ENCODE results near the gene TSPAN7. TPM values are rescaled to one million over a fixed set of nuclear protein-coding genes. Genes with fewer than 3 reads are reported as not detected.

Gene TSPAN7
- total and polyA plus RNA-seq, 9 of the 15 experiments (the other 6 are each of a cell fraction or from before 2014, with no cell fraction given) = 0.07 to 0.29 (median 0.12) TPM; not detected in 1

GRCh38 chrX:38594434-38594833, 33.1 kb downstream of the TSPAN7 start (continued):
- no peak for TF ChIP-seq NR4A1 (CRISPR knock-in tag; IDR thresholded peaks at IDR 0.05)
- TF ChIP-seq NR4A1 (tag; IDR thresholded peaks at IDR 0.05) = no peak

- POLR2A ChIA-PET = no interaction called here
- no peak for TF ChIP-seq ZKSCAN1 (IDR thresholded peaks at IDR 0.05; ENCODE audit: low read depth, low read length)
- no peak for TF ChIP-seq RNF2 (IDR thresholded peaks at IDR 0.05)
- no peak for TF ChIP-seq ZNF146 (CRISPR knock-in tag; IDR thresholded peaks at IDR 0.05; ENCODE audit: unreplicated experiment)
- TF ChIP-seq ZNF655 (CRISPR knock-in tag; IDR thresholded peaks at IDR 0.05) = no peak
- TF ChIP-seq MEF2D (tag; conservative IDR thresholded peaks at IDR 0.05; ENCODE audit: low read depth) = no peak
- no peak for TF ChIP-seq ELF1 (tag; IDR thresholded peaks at IDR 0.05)
- no peak for TF ChIP-seq GATAD2A (IDR thresholded peaks at IDR 0.05)
- TF ChIP-seq THAP12 (CRISPR knock-in tag; IDR thresholded peaks at IDR 0.05) = no peak
- TF ChIP-seq SMARCE1 (IDR thresholded peaks at IDR 0.05) = no peak
These were observed 34.5 kb downstream of the TSPAN7 start for GRCh38 chrX:38595801-38596200.

More at GRCh38 chrX:38595801-38596200, 34.5 kb downstream of the TSPAN7 start:
- intact Hi-C loops (cut with micrococcal nuclease) = no loop called here
- DNase-seq (ENCODE audit: extremely low read depth in 1 of 4, low spot score in 3 of 4) (no peak), FAIRE-seq (no peak), ATAC-seq (no peak)
- no peak overlapping the region for H3K4me2 ChIP-seq (ENCODE audit: insufficient read depth, low read length)
- no peaks in the 10 kb centered on the region for H3K4me1 ChIP-seq (replicated peaks in 1 of 2; ENCODE audit: control insufficient read depth in 2 of 2, insufficient read depth in 2 of 2, low read length in 2 of 2)
- H4K20me1 ChIP-seq (replicated peaks; ENCODE audit: control insufficient read depth, insufficient read depth, low read length) = no peaks in the 10 kb centered on the region
- 0% methylated on average over 1 of the region's 1 CpG for WGBS (ENCODE audit: insufficient coverage, low coverage, missing lambda C conversion rate)
- no peaks in the 10 kb centered on the region for H3K36me3 ChIP-seq (ENCODE audit: control insufficient read depth, insufficient read depth, low read length)
- H3K4me3 ChIP-seq = no peak overlapping the region
- H3K9me1 ChIP-seq (ENCODE audit: control insufficient read depth, insufficient read depth, low read length) = no peaks in the 10 kb centered on the region
- H3K9me3 ChIP-seq (replicated peaks; ENCODE audit: control insufficient read depth, insufficient read depth, low read depth, low read length) = no peaks in the 10 kb centered on the region
- H3K79me2 ChIP-seq (ENCODE audit: control insufficient read depth, insufficient read depth, low read length) = no peaks in the 10 kb centered on the region
- BruUV-seq (replicated peaks) = no TSS peak
- H3K27ac ChIP-seq (ENCODE audit: extremely low read depth, low read depth, low read length) = no peak overlapping the region
- no peak overlapping the region for H2AFZ ChIP-seq (ENCODE audit: low read depth, low read length)
- CTCF ChIA-PET (ENCODE audit: low intra/inter-chr PET ratio) = no interaction called here
- in situ Hi-C loops (cut with MboI) = no loop called here
- H3K27me3 ChIP-seq (ENCODE audit: control insufficient read depth in 2 of 2, insufficient read depth in 2 of 2, low read length in 2 of 2) = no peaks in the 10 kb centered on the region
- no peak overlapping the region for H3K9ac ChIP-seq (ENCODE audit: insufficient read depth in 1 of 2, low read depth in 2 of 2, low read length in 2 of 2)
